Measurements from ENCODE around the gene NUP210L. TPM values are rescaled to one million over a fixed set of nuclear protein-coding genes. Genes with fewer than 3 reads are reported as not detected.
"Not testable (repeated sequence)": the region's sequence is repeated elsewhere in the genome, so short reads cannot be mapped to it uniquely, and the experiment has no call there.

Gene NUP210L
- total RNA-seq, 1 donor from 2014 or later: 0.15 TPM

GRCh38 chr1:153985941-153986761, 168.7 kb downstream of the NUP210L start, which contains the start of gene RAB13:
Gene RAB13, minus strand, starts transcription at chr1:153986339. Its CDS starts 103 bp downstream, at chr1:153986236.
- Mint-ChIP-seq H3K4me1 (ENCODE audit: unreplicated experiment) (peaks cover 39% of the 10 kb centered on the region), H3K36me3 (ENCODE audit: low read depth, unreplicated experiment) (peaks cover 36% of the 10 kb centered on the region), H3K4me3 (ENCODE audit: unreplicated experiment) (peak within 1 kb of the TSS; percentile 99), H3K27ac (ENCODE audit: unreplicated experiment) (peak within 1 kb of the TSS; percentile 93), H3K27me3 (ENCODE audit: unreplicated experiment) (peaks cover 15% of the 10 kb centered on the region), H3K9me3 (ENCODE audit: unreplicated experiment) (no peaks in the 10 kb centered on the region)
- DNase-seq (ENCODE audit: low spot score): peak; percentile 81
- no peak for TF ChIP-seq CTCF (IDR thresholded peaks at IDR 0.05; ENCODE audit: unreplicated experiment)

- peak overlapping the region; percentile 99 for H3K4me3 Mint-ChIP-seq (ENCODE audit: unreplicated experiment)
- no peak for DNase-seq (ENCODE audit: low spot score)
- no peaks in the 10 kb centered on the region for H3K9me3 Mint-ChIP-seq (ENCODE audit: unreplicated experiment)
- H3K4me1 Mint-ChIP-seq (ENCODE audit: unreplicated experiment): peaks cover 38% of the 10 kb centered on the region
- peaks cover 10% of the 10 kb centered on the region for H3K27me3 Mint-ChIP-seq (ENCODE audit: unreplicated experiment)
- H3K27ac Mint-ChIP-seq (ENCODE audit: unreplicated experiment): peak overlapping the region; percentile 93
- no peak for TF ChIP-seq CTCF (IDR thresholded peaks at IDR 0.05; ENCODE audit: unreplicated experiment)
- peaks cover 34% of the 10 kb centered on the region for H3K36me3 Mint-ChIP-seq (ENCODE audit: low read depth, unreplicated experiment)
These were observed 169.4 kb downstream of the NUP210L start for GRCh38 chr1:153985341-153985912.

GRCh38 chr1:153984123-153984894, 170.6 kb downstream of the NUP210L start:
- no peak for DNase-seq (ENCODE audit: low spot score)
- Mint-ChIP-seq H3K4me3 (ENCODE audit: unreplicated experiment) (peak overlapping the region; percentile 99), H3K4me1 (ENCODE audit: unreplicated experiment) (peaks cover 38% of the 10 kb centered on the region), H3K27ac (ENCODE audit: unreplicated experiment) (peak overlapping the region; percentile 87), H3K27me3 (ENCODE audit: unreplicated experiment) (peaks cover 6% of the 10 kb centered on the region), H3K36me3 (ENCODE audit: low read depth, unreplicated experiment) (peaks cover 32% of the 10 kb centered on the region), H3K9me3 (ENCODE audit: unreplicated experiment) (no peaks in the 10 kb centered on the region)
- TF ChIP-seq CTCF (IDR thresholded peaks at IDR 0.05; ENCODE audit: unreplicated experiment): no peak

GRCh38 chr1:153981735-153982134, 173.1 kb downstream of the NUP210L start:
- Mint-ChIP-seq H3K4me1 (ENCODE audit: unreplicated experiment) (peaks cover 48% of the 10 kb centered on the region), H3K4me3 (ENCODE audit: unreplicated experiment) (peak overlapping the region; percentile 85), H3K27ac (ENCODE audit: unreplicated experiment) (peak overlapping the region; percentile 94), H3K36me3 (ENCODE audit: low read depth, unreplicated experiment) (peaks cover 38% of the 10 kb centered on the region)
- not testable (repeated sequence) for DNase-seq (ENCODE audit: low spot score); H3K27me3 Mint-ChIP-seq (ENCODE audit: unreplicated experiment); H3K9me3 Mint-ChIP-seq (ENCODE audit: unreplicated experiment)

- Mint-ChIP-seq H3K4me3 (ENCODE audit: unreplicated experiment) (peak overlapping the region; percentile 52), H3K27ac (ENCODE audit: unreplicated experiment) (peak overlapping the region; percentile 71), H3K36me3 (ENCODE audit: low read depth, unreplicated experiment) (peaks cover 48% of the 10 kb centered on the region), H3K4me1 (ENCODE audit: unreplicated experiment) (peaks cover 58% of the 10 kb centered on the region)
- not testable (repeated sequence) for H3K27me3 Mint-ChIP-seq (ENCODE audit: unreplicated experiment); H3K9me3 Mint-ChIP-seq (ENCODE audit: unreplicated experiment); DNase-seq (ENCODE audit: low spot score)
These were observed 175.8 kb downstream of the NUP210L start for GRCh38 chr1:153979091-153979490.
